HL-60/S4 (cell line): ENCODE data around the gene DUSP10.

Experiments
- in situ Hi-C: fragments of 300-500 bp; cut with MboI; formaldehyde crosslinking; loops from 2 replicates; pipeline ENCODE4 v1.14.3; 2022; ENCODE audit warnings: low sequenced_read_pairs

The DUSP10 gene

DNA sequence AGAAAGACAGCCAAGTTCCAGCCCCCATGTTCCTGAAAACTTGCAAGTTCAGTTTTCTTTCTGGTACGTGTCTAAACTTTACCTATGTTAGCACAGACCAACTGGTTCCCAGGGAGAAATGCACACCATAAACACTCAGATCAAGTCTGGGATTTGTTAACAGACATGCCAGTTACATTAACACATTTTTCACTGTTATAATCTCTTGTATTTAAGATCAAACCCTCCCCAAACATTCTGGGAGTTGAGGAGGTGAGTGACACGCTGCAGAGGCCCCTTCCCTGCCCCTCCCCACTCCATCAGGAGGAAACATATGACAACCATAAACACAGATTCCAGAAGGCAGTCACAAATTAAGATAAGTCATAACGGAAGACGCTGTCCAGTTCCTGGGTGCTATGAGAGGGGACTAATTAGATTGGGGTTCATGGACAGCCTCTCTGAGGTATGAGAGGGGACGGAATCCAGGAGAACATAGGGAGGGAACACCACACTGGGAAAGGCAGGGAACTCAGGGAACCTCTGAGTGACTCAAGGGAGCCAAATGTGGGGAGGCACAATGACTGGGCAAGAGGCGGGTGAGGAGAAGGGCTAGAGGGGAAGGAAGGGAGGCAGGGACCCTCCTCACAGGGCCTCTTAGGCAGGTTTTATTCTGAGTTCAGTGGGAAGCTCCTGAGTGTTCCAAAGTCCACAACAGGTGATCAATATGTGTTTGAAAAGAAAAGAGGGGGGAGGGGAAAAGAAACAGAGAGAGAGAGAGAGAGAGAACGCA lies 25.0 kb downstream of the DUSP10 start:
- in situ Hi-C loops: no loop called here

GRCh38 chr1:221715321-221716169 lies 26.3 kb downstream of the DUSP10 start:
- in situ Hi-C loops: no loop called here

DNA sequence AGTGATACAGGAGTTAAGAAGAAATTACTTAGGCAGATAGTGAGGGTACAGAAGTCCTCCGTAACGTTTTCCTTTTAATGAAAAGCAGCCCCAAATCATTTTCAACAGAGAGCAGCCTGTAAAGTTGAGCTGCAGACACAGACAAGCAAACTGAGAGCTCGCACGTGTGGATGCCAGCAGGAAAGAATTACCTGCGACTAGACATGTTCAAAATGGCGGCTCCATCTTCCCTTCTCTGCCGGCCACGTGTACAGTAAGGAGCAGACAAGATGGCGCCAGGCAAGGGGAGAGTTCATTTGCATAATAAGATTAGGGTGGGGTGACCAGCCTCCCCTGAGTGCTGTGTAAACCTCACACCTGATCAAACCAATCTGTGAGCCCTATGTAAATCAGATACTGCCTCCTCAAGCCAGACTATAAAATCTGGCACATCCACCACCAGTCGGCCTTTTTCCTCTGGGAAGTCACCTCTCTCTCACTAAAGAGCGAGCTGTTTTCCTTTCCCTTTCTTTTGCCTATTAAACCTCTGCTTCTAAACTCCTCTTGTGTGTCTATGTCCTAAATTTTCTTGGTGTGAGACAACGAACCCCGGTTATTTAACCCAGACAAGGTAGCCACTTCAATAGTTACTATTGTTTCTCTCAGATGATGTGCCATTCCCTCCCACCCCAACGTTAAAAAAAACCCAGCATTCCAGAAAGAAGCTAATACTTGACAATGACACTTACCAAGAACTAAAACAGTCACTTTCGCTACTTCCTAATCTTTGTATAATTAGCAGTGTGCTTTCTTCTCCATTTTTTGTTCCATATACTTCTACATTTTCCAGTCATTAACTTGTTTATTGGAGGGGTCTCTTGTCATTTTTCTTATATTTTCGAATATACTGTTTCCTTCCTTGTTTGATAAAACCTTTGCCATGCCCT lies 27.4 kb downstream of the DUSP10 start:
- in situ Hi-C loops: no loop called here

DNA sequence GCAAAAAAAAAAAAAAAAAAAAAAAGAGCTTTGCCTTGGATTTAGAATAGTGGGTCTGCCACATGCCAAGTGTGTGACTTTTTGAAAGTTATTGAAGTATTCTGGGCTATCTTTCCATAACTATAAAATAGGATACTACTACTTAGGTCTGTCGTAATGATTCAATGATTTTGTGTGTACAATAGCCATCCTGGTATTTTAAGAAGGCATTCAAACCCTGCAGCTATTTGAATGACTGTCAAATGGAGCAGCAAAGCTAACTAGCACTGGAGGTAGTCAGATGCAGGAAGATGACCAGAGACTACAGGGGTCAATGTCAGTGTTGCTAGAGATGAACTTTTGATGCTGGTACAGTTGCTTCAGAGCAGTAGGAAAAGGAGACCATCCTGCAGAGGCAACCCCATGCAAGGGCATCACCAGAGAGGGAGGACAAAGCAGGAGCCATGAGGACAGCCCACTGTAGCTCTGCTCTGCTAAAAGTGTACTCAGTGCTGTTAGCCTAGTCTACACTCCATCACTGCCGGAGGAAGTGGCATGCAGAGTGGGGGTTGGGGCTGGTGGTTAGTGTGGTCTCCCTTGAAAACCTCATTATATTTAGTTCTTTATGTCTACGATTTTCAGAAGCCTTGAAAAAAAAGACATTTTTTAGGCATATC lies 29.0 kb downstream of the DUSP10 start:
- in situ Hi-C loops: no loop called here

DNA sequence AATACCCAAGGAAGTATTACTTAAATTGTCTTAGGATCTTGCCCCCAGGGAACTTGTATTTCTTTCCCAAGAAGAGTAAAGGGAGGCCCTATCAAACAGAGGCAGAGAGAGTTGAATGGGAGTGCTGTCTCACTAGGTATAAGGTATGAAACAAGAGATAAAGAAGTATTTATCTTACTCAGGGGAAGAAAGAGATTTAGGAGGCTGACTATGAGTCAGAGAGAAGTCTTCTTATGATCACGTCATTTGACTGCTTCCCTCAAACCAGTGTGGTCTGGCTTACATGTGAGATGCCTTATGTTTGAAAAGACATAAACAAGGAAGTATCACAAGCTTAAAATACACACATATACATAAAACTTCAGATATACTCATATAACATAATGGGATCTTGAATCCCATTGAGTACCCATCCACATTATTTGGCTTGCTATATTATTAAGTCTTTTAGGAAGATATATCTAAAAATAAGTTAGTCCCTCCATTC lies 29.6 kb downstream of the DUSP10 start:
- in situ Hi-C loops: no loop called here

DNA sequence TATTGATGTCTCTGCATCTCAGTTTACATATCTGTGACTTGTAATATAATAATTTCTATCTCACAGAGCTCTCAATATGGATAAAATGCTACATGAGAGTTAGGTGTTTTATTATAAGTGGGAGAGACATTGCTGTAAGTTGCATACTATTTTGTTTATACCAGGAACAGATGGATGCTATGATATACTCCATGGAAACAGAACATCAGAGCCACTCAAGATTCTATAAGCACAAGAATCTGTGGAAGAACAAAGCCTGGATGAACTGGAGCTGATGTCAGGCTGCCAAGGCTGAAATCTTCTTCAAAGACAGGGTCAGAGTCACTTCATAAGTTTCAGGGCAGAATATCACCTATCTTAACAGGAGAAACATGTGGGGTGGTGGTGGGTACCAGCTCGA lies 30.2 kb downstream of the DUSP10 start:
- in situ Hi-C loops: no loop called here

GRCh38 chr1:221711063-221711577 lies 30.8 kb downstream of the DUSP10 start:
- in situ Hi-C loops: no loop called here

- in situ Hi-C loops: no loop called here
These were observed 32.0 kb downstream of the DUSP10 start for GRCh38 chr1:221709854-221710253.

DNA sequence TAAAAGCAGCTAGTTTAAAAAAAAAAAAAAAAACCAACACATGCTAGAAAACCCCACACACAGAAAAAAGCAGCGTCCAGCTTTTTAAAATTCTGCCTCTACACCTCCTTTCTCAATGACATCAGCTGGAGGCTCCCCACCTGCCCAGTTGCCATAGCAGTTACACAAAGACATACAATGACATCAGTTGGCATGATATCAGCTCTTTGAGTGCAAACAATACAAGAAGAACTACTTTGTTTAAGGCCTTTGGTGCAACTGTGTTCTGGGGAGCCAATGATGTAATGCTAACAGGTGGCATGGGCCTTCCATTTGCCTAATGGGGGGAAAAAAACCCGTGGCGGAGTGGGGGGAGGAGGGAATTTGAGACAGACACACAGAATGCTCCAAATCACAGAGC lies 32.9 kb downstream of the DUSP10 start:
- in situ Hi-C loops: no loop called here

GRCh38 chr1:221708076-221708571 lies 33.8 kb downstream of the DUSP10 start:
- in situ Hi-C loops: no loop called here

- in situ Hi-C loops: no loop called here
These were observed 34.9 kb downstream of the DUSP10 start for GRCh38 chr1:221706876-221707582.

GRCh38 chr1:221706191-221706590 lies 35.7 kb downstream of the DUSP10 start:
- in situ Hi-C loops: no loop called here

DNA sequence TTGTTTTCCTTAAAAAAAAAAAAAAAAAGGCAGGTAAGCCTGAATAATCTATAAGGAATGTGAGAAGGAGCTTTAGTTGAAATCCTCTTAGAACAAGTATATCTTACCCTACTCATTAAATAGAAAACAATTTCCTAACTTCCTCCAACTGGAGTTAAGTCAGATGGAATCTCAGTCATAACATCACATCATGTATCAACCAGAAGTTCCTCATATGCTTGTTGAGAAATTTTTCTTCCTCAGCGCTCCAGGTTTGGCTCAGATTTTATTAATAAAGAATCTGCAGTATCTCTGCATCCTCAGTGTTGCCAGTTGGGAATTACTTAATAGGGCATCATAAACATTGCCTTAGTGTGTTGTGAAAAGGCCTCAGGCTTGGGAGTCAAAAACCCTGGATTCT lies 37.6 kb downstream of the DUSP10 start:
- in situ Hi-C loops: no loop called here

- in situ Hi-C loops: no loop called here
These were observed 40.2 kb downstream of the DUSP10 start for GRCh38 chr1:221701570-221702186.

- in situ Hi-C loops: no loop called here
These were observed 40.9 kb downstream of the DUSP10 start for GRCh38 chr1:221700948-221701347.

- in situ Hi-C loops: no loop called here
These were observed 41.4 kb downstream of the DUSP10 start for GRCh38 chr1:221700536-221700935.

DNA sequence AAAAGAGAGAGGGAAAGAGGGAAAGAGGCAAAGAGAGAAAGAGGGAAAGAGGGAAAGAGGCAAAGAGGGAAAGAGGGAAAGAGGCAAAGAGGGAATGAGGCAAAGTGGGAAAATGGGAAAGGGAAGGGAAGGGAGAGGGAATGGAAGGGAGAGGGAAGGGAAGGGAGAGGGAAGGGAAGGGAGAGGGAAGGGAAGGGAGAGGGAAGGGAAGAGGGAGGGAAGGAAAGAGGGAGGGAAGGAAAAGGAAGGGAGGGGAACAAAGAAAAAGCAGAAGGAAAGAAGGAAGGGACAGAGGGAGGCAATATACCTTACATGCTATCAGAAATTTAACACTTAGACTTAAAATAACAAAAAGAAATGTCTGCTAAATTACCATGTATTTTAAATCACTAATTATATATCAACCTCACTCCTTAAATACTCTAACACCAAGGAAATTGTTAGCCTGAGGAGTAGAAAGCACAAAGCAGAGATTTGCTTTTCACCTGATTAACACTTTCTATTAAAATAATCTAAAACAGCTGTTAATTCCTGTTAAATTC lies 41.8 kb downstream of the DUSP10 start:
- in situ Hi-C loops: no loop called here

GRCh38 chr1:221699577-221699976 lies 42.3 kb downstream of the DUSP10 start:
- in situ Hi-C loops: no loop called here
